Mucosa of descending colon (tissue), 3 donors: Measurements from ENCODE around the gene CD320. TPM values are rescaled to one million over a fixed set of nuclear protein-coding genes. Genes with fewer than 3 reads are reported as not detected.
A peak's percentile ranks its signal among the peaks of the same experiment; 100 is the strongest.
"Not testable (repeated sequence)": the region's sequence is repeated elsewhere in the genome, so short reads cannot be mapped to it uniquely, and the experiment has no call there.

Experiments used
- ATAC-seq: fragments of 200-7000 bp; cut with Tn5 transposase; one replicate; pipeline ENCODE4 v1.9.1; 2020; ENCODE audit warnings: mild to moderate bottlenecking, moderate library complexity
- DNase-seq, 3 donors: peaks; one replicate each; pipeline ENCODE4 v3.0.0-alpha.2; 2020
- H3K36me3 ChIP-seq: fragments of 200-600 bp; one replicate; pipeline ENCODE4 v1.8.0; 2021; ENCODE audit warnings: low read depth, mild to moderate bottlenecking
- H3K4me1 ChIP-seq: fragments of 200-600 bp; one replicate; pipeline ENCODE4 v1.8.0; 2021; ENCODE audit warnings: low read depth, mild to moderate bottlenecking
- H3K4me3 ChIP-seq: fragments of 200-600 bp; one replicate; pipeline ENCODE4 v1.8.0; 2021; ENCODE audit warnings: mild to moderate bottlenecking
- H3K9me3 ChIP-seq: fragments of 200-600 bp; one replicate; pipeline ENCODE4 v1.8.0; 2021; ENCODE audit warnings: mild to moderate bottlenecking
- intact Hi-C, 2 donors: fragments of 100-400 bp; cut with DNase I in 1 of 2; cut with micrococcal nuclease in 1 of 2; formaldehyde crosslinking; loops; one replicate each; pipeline versions ENCODE4 v1.11.0 to v1.11.1; 2022; cut with DNase I, micrococcal nuclease
- long read RNA-seq, 2 donors: library from polyadenylated mRNA; unstranded; transcript quantifications; one replicate each; pipeline ENCODE4 v2.0.0, GENCODE V29; 2019 to 2021
- total RNA-seq, 3 donors: library from RNA; stranded (reverse); fragmentation: NEBNext Ultra II Directional in 2 of 3; extraction: Animal tissue kit (Norgen Biotek cat#: 25700) in 2 of 3; gene quantifications; one replicate each; pipeline versions ENCODE4 v1.2.1 to v1.2.4, GENCODE V29; 2021 to 2023
- TF ChIP-seq, protein P1 (sequence below): fragments of 200-600 bp; IDR thresholded peaks from one replicate; pipeline ENCODE4 v1.8.0; 2022; ENCODE audit warnings: antibody characterized with exemption, mild to moderate bottlenecking
- donor health status: DM: no; HTN: no; CAD: no; lungs with moderate emphysema.
- donor health status: DM: no; HTN: no; CAD: no.
- donor health status: DM: no; HTN: yes; CAD: no.

CD320 gene
- 10 to 100 TPM; 33.2 to 45.8 (median 41.7) TPM for total RNA-seq
- long read RNA-seq, donor 1, transcript CD320-201 (5 exons, 1,250 nt) = major isoform, 67 of 79 reads
- long read RNA-seq, donor 1, partial matches to known transcripts = 3 of 79 reads
- long read RNA-seq, donor 1, other reads (novel, unspliced or antisense) = 5 of 79 reads
- long read RNA-seq, donor 2, transcript CD320-201 (5 exons, 1,250 nt) = major isoform, 90 of 94 reads
- long read RNA-seq, donor 2, partial matches to known transcripts = 1 of 94 reads
- long read RNA-seq, donor 2, other reads (novel, unspliced or antisense) = 1 of 94 reads

DNA sequence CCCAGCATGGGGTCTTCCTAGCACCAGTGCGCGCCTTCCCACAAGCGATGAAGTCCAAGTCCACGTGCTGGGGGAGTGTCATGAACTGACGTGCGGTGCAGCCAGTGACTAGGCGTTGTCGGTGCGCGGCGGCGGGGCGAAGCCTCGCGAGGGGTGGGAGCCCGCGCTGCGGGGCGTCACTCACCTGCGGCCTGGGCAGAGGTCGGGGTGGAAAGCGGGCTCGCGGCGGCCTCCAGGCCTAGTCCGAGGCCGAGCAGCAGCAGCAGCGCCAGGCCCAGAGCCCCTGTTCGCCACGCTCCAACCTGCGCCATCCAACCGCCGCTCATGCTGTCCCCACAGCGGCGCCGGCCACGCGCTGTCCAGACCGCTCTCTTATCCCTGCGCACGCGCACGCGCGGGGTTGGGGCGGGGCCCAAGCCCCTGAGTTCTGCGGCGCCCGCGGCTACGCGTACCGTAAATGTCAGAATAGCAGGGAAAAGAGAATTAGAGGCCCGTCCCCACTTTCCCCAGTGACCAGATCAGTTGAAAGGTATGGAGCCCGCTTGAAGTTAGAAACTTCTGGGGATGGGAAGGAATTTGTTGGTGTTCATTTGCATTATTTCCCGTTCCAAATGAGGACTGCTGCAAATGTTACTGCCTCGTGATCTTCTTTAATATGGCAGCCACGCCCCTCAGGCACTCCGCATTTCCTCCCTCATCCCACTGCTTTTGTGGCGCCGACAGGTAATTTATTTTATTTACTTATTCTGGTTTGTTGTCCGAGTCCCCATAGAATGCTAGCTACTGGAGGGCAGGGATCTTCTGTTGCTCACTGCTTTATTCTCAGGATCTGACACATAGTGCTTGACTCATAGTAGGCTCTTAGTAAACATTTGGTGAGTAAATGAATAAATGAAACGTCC, at the start of gene CD320:
TSS of gene CD320 (minus strand) at position 394 of the 902 bp plus-strand sequence. CDS start at position 326, 68 bp downstream.
- no peaks in the 10 kb centered on the region for H3K9me3 ChIP-seq
- intact Hi-C loops = no loop called here
- ATAC-seq = peak; percentile 88

DNA sequence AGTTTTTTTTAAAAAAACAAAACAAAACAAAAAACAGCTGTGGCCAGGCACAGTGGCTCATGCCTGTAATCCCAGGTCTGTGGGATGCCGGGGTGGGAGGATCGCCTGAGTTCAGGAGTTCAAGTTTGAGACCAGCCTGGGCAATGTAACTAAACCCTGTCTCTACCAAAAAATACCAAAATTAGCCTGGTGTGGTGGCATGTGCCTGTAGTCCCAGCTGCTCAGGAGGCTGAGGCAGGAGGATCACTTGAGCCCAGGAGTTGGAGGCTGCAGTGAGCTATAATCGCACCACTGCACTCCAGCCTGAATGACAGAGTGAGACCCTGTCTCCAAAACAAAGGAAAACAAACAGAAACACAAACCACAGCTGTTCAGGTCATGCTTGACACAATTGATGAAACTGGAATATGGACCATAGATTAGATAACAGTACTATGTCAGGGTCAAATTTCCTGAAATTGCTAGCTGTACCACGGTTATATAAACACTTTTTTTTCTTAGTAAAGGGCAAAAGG, 48.9 kb upstream of the CD320 start:
- Histone ChIP-seq H3K4me1 (no peaks in the 10 kb centered on the region), H3K36me3 (no peaks in the 10 kb centered on the region), H3K9me3 (no peaks in the 10 kb centered on the region), H3K4me3 (no peak overlapping the region)
- TF ChIP-seq, protein P1, sequence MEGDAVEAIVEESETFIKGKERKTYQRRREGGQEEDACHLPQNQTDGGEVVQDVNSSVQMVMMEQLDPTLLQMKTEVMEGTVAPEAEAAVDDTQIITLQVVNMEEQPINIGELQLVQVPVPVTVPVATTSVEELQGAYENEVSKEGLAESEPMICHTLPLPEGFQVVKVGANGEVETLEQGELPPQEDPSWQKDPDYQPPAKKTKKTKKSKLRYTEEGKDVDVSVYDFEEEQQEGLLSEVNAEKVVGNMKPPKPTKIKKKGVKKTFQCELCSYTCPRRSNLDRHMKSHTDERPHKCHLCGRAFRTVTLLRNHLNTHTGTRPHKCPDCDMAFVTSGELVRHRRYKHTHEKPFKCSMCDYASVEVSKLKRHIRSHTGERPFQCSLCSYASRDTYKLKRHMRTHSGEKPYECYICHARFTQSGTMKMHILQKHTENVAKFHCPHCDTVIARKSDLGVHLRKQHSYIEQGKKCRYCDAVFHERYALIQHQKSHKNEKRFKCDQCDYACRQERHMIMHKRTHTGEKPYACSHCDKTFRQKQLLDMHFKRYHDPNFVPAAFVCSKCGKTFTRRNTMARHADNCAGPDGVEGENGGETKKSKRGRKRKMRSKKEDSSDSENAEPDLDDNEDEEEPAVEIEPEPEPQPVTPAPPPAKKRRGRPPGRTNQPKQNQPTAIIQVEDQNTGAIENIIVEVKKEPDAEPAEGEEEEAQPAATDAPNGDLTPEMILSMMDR = no peak
- no peak for DNase-seq
- intact Hi-C loops = loop anchor here (10.0 kb wide), 2 partner anchors 128 to 148 kb away; partner anchors contain the start of gene PRAM1 (in 1 of the 2)
- ATAC-seq = no peak

More for the DNA sequence above, at the start of gene CD320:
- H3K4me3 ChIP-seq = peak within 1 kb of the TSS; percentile 27
- DNase-seq = peak; percentile 92 to 94 (median 94)
- peaks cover 32% of the 10 kb centered on the region for H3K4me1 ChIP-seq
- H3K36me3 ChIP-seq = no peaks in the 10 kb centered on the region
- TF ChIP-seq, protein P1 = no peak

DNA sequence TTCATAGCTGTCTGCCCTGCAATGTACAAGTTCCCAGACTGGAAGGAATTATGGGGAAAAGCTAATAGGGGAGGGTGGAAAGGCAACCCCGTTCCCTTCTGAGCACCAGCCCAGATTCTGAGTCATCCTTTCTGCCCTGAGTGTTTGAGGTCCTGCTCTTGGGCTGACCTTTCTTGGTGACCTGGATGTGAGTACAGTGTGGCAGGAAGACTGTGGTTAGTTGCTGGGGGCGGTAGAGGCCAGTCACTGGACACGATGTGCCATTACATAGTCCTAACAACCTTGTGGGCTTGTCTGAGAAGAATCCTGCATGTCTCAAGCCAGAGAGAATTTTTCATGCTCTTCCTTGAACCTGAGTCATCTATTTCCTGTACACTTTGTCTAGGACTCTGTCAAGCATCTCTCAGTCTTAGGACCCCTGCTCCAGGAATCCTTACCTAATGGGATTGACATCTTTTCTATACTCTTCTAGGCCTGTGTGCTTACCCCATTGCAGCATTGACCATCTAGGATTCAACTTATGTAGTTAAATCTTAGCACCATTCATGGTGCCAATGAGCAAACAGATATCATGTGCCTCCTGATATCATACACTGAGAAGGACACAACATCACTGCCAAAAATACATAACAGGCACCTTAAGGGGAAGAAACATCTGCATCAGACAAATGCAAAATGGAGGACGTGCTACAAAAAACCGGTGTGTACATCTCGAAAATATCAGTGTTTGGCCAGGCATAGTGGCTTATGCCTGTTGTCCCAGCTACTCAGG, 47.7 kb upstream of the CD320 start:
- ATAC-seq = peak; percentile 51
- no peak overlapping the region for H3K4me3 ChIP-seq
- no peaks in the 10 kb centered on the region for H3K4me1 ChIP-seq
- intact Hi-C loops = loop anchor here (10.0 kb wide), 2 partner anchors 129 to 149 kb away; partner anchors contain the start of gene PRAM1 (in 1 of the 2)
- H3K9me3 ChIP-seq = no peaks in the 10 kb centered on the region
- TF ChIP-seq, protein P1 = no peak
- H3K36me3 ChIP-seq = no peaks in the 10 kb centered on the region
- peak in 1 of 3 donors; percentile 35 for DNase-seq

DNA sequence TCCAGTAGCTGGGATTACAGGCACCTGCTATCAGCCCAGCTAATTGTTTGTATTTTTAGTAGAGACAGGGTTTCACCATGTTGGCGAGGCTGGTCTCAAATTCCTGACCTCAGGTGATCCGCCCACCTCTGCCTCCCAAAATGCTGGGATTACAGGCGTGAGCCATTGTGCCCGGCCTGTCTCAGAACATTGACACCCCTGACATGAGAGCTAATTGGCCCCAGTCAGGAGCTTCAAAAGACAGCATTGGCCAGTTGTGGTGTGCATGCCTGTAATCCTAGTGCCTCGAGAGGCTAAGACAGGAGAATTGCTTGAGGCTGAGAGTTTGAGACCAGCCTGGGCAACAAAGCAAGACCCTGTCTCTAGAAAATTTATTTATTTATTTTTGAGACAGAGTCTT, 44.7 kb upstream of the CD320 start:
- not testable (repeated sequence) for ATAC-seq
- intact Hi-C loops = loop anchor here (10.0 kb wide), 2 partner anchors 132 to 152 kb away; partner anchors contain the start of gene PRAM1 (in 1 of the 2)

DNA sequence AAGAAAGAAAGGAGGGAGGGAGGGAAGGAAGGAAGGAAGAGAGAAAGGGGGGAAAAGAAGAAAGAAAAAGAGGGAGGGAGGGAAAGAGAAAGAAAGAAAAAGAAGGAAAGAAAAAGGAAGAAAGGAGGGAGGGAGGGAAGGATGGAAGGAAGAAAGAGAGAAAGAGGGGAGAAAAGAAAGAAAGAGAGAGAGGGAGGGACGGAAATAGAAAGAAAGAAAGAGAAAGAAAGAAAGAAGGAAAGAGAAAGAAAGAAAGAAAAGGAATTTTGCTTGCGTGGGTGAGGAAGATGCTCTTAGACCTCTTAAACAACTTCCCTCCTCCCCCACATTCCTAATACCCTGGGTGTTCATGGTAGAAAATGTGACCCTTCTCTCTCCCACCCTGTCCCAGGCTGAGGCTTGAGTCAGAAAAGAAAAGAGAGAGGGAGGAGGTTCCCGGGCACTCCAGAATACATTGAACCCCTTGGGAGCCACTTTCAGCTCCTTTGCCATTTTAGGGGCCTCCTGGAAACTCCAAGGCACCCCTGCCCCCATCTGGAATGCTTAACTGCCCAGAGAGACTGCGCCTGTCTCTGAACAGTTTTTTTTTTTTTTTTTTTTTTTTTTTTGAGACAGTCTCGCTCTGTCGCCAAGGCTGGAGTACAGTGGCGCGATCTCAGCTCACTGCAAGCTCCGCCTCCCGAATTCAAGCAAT, 44.1 kb upstream of the CD320 start:
- DNase-seq (peak in 1 of 3 donors; percentile 10), ATAC-seq (no peak)
- intact Hi-C loops = loop anchor here (10.0 kb wide), 2 partner anchors 133 to 153 kb away; partner anchors contain the start of gene PRAM1 (in 1 of the 2)
- Histone ChIP-seq H3K36me3 (no peaks in the 10 kb centered on the region), H3K4me3 (no peak overlapping the region), H3K9me3 (no peaks in the 10 kb centered on the region), H3K4me1 (no peaks in the 10 kb centered on the region)
- TF ChIP-seq, protein P1 = no peak

More for the DNA sequence above, 44.7 kb upstream of the CD320 start:
- not testable (repeated sequence) for H3K36me3 ChIP-seq, H3K4me1 ChIP-seq, H3K4me3 ChIP-seq, H3K9me3 ChIP-seq
- peak in 1 of 3 donors; percentile 7 for DNase-seq

DNA sequence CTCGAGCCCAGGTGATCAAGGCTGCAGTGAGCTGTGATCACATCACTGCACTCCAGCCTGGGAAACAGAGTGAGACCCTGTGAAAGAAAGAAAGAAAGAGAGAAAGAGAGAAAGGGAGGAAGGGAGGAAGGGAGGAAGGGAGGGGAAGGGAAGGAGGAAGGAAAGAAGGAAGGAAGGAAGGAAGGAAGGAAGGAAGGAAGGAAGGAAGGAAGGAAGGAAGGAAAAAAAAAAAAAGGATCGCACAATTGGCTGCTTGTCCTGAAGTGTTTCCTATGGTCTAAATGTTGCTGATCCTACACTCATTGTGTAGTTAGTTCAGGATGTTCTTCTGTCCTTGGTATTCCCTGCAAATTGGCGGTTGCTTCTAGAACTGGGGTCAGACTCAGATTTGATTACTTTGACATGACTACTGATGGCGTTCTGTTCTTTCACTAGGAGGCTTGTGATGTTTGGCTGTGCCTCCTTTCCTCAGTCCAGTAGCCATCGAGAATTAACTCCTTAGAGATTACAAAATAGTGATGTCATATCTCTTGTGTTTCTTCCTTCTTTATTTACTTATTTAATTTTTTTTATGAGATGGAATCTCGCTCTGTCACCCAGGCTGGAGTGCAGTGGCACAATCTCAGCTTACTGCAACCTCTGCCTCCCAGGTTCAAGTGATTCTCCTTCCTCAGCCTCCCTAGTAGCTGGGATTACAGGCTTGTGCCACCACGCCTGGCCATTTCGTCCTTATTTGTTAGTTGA, 41.6 kb upstream of the CD320 start:
- intact Hi-C loops = loop anchor here (10.0 kb wide), 2 partner anchors 135 to 155 kb away; partner anchors contain the start of gene PRAM1 (in 1 of the 2)
- not testable (repeated sequence) for H3K4me1 ChIP-seq, H3K4me3 ChIP-seq, ATAC-seq, DNase-seq, H3K36me3 ChIP-seq, H3K9me3 ChIP-seq
